ENCODE data around the gene GMEB2. TPM values are rescaled to one million over a fixed set of nuclear protein-coding genes. Genes with fewer than 3 reads are reported as not detected.

GMEB2 gene
- total RNA-seq, 1 experiment from 2014 or later: 21.5 TPM

DNA sequence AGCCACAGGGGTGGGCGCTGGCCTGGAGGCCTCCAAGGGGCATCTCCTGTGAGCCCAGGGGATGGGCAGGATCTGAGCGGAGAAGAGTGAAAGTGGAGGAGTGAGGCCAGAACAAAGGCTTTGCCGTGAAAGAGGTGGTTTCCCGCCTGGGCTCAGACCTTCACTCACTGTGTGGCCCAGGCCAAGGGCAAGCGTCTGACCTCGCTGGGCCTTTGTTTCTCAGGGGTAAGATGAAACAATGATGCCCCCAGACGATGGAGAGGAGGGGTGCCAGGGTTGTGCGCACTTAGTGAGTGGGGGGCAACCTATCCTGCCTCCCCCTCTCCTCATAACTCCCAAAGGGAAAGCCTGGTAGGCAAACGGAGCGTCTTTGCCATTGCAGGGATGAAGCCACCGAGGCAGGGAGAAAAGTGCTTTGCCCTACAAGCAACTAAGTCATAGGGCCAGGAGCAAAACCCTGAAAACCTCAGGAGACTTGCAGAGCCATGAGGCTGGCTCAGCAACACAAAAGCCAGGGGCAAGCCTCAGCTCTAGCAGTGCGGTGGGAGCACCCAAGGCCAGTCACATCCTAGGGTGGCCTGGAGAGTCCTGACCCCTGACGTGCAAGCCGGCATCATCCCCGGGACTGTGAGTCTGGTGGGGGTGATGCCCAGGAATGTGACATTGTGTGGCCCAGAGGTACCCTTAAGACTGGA lies 27.2 kb upstream of the GMEB2 start:
- H3K36me3 ChIP-seq (ENCODE audit: control insufficient read depth, insufficient read depth, low read length): no peaks in the 10 kb centered on the region
- ChIA-PET POLR2A (interaction anchor here (1.1 kb wide), 1 partner anchor 12 kb away, joined by 16 read pairs; no protein-coding TSS in a partner anchor), CTCF (interaction anchor here (1.4 kb wide), 1 partner anchor 12 kb away, joined by 13 read pairs; no protein-coding TSS in a partner anchor)
- H3K27me3 ChIP-seq (replicated peaks; ENCODE audit: control insufficient read depth, insufficient read depth, low read length): no peaks in the 10 kb centered on the region
- no peaks in the 10 kb centered on the region for H3K9me3 Mint-ChIP-seq (ENCODE audit: unreplicated experiment)
- H3K9me3 ChIP-seq: no peaks in the 10 kb centered on the region
- peak overlapping the region; percentile 72 for H3K4me3 Mint-ChIP-seq (ENCODE audit: unreplicated experiment)
- H3K27me3 Mint-ChIP-seq (ENCODE audit: insufficient read depth, unreplicated experiment): peaks cover 4% of the 10 kb centered on the region
- intact Hi-C loops (cut with micrococcal nuclease; ENCODE audit: unreplicated experiment): loop anchor here (1.0 kb wide), 2 partner anchors 12 to 26 kb away; no protein-coding TSS in a partner anchor
- no TSS peak for BruUV-seq (replicated peaks)
- peaks cover 13% of the 10 kb centered on the region for H3K4me1 Mint-ChIP-seq (ENCODE audit: low read depth, unreplicated experiment)
- DNase-seq: no peak
- TF ChIP-seq, protein P1, sequence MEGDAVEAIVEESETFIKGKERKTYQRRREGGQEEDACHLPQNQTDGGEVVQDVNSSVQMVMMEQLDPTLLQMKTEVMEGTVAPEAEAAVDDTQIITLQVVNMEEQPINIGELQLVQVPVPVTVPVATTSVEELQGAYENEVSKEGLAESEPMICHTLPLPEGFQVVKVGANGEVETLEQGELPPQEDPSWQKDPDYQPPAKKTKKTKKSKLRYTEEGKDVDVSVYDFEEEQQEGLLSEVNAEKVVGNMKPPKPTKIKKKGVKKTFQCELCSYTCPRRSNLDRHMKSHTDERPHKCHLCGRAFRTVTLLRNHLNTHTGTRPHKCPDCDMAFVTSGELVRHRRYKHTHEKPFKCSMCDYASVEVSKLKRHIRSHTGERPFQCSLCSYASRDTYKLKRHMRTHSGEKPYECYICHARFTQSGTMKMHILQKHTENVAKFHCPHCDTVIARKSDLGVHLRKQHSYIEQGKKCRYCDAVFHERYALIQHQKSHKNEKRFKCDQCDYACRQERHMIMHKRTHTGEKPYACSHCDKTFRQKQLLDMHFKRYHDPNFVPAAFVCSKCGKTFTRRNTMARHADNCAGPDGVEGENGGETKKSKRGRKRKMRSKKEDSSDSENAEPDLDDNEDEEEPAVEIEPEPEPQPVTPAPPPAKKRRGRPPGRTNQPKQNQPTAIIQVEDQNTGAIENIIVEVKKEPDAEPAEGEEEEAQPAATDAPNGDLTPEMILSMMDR (IDR thresholded peaks at IDR 0.05; ENCODE audit: insufficient read depth in 1 of 2, low read depth in 1 of 2, low read length in 1 of 2, severe bottlenecking in 1 of 2, unreplicated experiment in 1 of 2): no peak
- H3K27ac Mint-ChIP-seq (ENCODE audit: unreplicated experiment): no peak overlapping the region
- H3K4me3 ChIP-seq (ENCODE audit: low read depth, low read length): peak overlapping the region; percentile 87
- H3K4me1 ChIP-seq: peaks cover 10% of the 10 kb centered on the region
- H3K36me3 Mint-ChIP-seq (ENCODE audit: insufficient read depth, unreplicated experiment): peaks cover 20% of the 10 kb centered on the region

DNA sequence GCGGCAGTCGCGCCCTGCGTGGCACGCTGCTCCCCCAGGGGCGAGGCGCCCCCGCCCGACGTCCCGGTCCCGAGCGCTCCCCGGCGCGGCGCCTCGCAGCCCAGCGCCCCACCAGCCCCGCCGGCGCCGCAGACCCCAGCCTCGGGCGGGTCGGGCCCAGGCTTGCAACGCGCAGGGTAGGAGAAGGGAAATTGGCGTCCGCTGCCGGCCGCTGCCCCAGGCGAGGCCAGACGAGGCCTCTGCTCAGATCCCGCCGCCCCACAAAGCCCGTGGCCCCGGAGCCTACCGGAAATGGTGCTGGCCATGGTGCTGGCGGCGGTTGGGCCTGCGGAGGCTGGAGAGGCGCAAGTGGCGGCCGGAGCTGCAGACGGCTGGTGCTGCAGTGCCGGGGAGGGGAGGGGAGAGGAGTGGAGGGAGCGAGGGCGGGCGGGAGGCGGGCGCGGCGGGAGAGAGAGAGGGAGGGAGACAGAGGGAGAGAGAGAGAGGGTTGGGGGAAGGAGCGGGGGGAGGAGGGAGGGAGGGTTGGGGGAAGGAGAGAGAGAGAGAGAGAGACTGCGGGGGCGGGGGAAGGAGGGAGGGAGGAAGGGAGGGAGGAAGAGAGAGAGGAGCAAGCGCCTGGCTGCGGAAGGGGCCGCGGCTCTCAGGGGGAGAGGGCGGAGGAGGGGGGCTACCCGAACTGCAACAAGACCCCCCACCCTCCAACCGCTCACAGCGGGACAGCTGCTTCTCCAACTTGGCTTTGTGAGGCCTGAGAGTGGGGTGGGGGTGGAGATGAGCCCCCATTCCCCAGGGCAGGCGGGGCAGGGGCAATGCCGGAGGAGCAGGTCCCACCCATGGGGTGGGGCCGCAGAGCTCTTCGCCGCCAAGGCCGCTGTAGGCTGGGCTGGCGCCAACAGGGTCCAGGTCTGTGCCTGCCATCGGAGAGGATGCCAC lies 26.4 kb upstream of the GMEB2 start, which contains the start of gene STMN3:
Gene STMN3 (minus strand): TSS at position 384 of the 933 bp plus-strand sequence. CDS start 79 bp downstream, at position 305.
- Mint-ChIP-seq H3K9me3 (ENCODE audit: unreplicated experiment) (no peaks in the 10 kb centered on the region), H3K4me1 (ENCODE audit: low read depth, unreplicated experiment) (peaks cover 7% of the 10 kb centered on the region), H3K36me3 (ENCODE audit: insufficient read depth, unreplicated experiment) (peaks cover 15% of the 10 kb centered on the region), H3K4me3 (ENCODE audit: unreplicated experiment) (peak within 1 kb of the TSS; percentile 86), H3K27ac (ENCODE audit: unreplicated experiment) (no peak within 1 kb of the TSS), H3K27me3 (ENCODE audit: insufficient read depth, unreplicated experiment) (peaks cover 4% of the 10 kb centered on the region)
- no TSS peak for BruUV-seq (replicated peaks)
- ChIA-PET POLR2A (interaction anchor here (0.7 to 1.1 kb wide), 4 partner anchors 11 to 715 kb away, joined by 3 to 16 read pairs (median 6); partner anchors contain the start of genes ARFRP1, GID8 and ZGPAT), CTCF (interaction anchor here (0.6 to 1.4 kb wide), 2 partner anchors 11 to 96 kb away, joined by 13 read pairs; no protein-coding TSS in a partner anchor)
- TF ChIP-seq, protein P1 (IDR thresholded peaks at IDR 0.05; ENCODE audit: insufficient read depth in 1 of 2, low read depth in 1 of 2, low read length in 1 of 2, severe bottlenecking in 1 of 2, unreplicated experiment in 1 of 2): no peak
- no peaks in the 10 kb centered on the region for H3K36me3 ChIP-seq (ENCODE audit: control insufficient read depth, insufficient read depth, low read length)
- no peaks in the 10 kb centered on the region for H3K27me3 ChIP-seq (replicated peaks; ENCODE audit: control insufficient read depth, insufficient read depth, low read length)
- DNase-seq: peak; percentile 96 to 98
- H3K9me3 ChIP-seq: no peaks in the 10 kb centered on the region
- peak within 1 kb of the TSS; percentile 87 for H3K4me3 ChIP-seq (ENCODE audit: low read depth, low read length)
- peaks cover 9% of the 10 kb centered on the region; the same call in 1 of the 2 replicates for H3K4me1 ChIP-seq
- intact Hi-C loops (cut with micrococcal nuclease; ENCODE audit: unreplicated experiment): loop anchor here (1.0 kb wide), 2 partner anchors 11 to 25 kb away; no protein-coding TSS in a partner anchor

All from Caco-2 (cell line).